ENCODE measurements around the gene HLA-B. TPM values are rescaled to one million over a fixed set of nuclear protein-coding genes. Genes with fewer than 3 reads are reported as not detected.

The HLA-B gene
- total and polyA plus RNA-seq, 7 donors, result 138 to 402 (median 231) TPM

DNA sequence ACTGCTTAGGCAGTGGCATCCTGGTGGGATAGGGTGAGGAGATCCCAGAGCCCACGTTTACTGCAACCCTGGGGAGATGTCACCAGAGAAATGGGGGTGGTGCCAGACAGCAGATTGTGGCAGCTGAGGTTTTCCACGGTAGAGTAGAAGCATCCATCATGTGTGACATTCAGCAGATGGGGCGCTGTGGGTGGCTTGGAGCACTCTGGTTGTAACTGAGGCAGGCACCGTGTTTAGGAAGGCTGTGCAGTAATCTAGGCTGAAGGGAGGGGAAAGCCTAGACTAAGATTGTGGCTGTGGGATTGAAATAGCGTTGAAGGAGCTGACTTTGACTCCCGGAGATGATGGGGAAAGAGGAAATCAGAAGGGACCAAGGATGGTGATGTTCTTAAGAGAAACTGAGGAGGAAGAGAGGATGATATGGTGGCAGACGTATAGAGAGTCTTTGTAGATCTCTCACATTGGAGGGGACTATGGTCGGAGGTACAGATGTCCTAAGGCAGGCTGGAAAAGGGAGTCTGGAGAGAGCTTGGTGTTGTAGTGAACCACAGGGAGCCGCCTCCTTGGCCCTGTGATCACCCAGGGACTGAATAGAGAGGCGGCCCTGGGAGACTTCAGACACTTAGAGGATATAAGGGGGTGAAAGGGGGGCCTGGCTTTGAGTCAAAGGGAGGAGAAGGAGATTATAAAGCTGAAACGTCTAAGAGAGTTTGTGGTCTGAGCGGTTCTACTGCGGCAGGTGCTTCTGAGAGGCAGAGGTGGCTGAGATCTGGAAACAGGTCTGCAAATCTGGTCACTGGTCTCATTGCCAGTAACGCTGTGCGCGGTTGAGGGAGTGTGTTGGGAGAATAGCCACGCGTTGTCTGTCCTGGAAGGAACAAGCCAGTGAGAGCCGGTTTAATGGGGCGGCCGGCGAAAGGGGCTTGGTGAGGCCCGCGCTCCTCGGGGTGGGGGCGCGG lies 45.6 kb upstream of the HLA-B start:
- no peaks in the 10 kb centered on the region for H3K9me3 ChIP-seq
- no peak for DNase-seq
- intact Hi-C loops (cut with DNase I), result no loop called here
- peaks cover 23% of the 10 kb centered on the region for H3K4me1 ChIP-seq
- H3K27me3 ChIP-seq (ENCODE audit: insufficient read depth in 3 of 3, low read length in 2 of 3), result no peaks in the 10 kb centered on the region
- no peak for TF ChIP-seq CTCF (IDR thresholded peaks at IDR 0.05)
- no peak for ATAC-seq
- peak overlapping the region; percentile 85 for H3K27ac ChIP-seq
- WGBS, 3 donors, result 11 to 17% (median 12%) methylated on average over 27 of the region's 27 CpGs
- no peaks in the 10 kb centered on the region for H3K36me3 ChIP-seq (ENCODE audit: insufficient read depth in 1 of 2, low read depth in 1 of 2)
- peak overlapping the region; percentile 75 for H3K4me3 ChIP-seq

- WGBS, 3 donors, result 26 to 46% (median 33%) methylated on average over 4 of the region's 4 CpGs
- Histone ChIP-seq H3K36me3 (ENCODE audit: insufficient read depth in 1 of 2, low read depth in 1 of 2) (no peaks in the 10 kb centered on the region), H3K9me3 (no peaks in the 10 kb centered on the region), H3K27ac (peak overlapping the region; percentile 85), H3K4me1 (peaks cover 21% of the 10 kb centered on the region), H3K4me3 (peak overlapping the region; percentile 75), H3K27me3 (ENCODE audit: insufficient read depth in 3 of 3, low read length in 2 of 3) (no peaks in the 10 kb centered on the region)
- ATAC-seq (peak; percentile 30 to 45 (median 42)), DNase-seq (peak; percentile 44 to 57)
- intact Hi-C loops (cut with DNase I), result no loop called here
- no peak for TF ChIP-seq CTCF (IDR thresholded peaks at IDR 0.05)
Measured at GRCh38 chr6:31401403-31401802, 44.4 kb upstream of the HLA-B start.

DNA sequence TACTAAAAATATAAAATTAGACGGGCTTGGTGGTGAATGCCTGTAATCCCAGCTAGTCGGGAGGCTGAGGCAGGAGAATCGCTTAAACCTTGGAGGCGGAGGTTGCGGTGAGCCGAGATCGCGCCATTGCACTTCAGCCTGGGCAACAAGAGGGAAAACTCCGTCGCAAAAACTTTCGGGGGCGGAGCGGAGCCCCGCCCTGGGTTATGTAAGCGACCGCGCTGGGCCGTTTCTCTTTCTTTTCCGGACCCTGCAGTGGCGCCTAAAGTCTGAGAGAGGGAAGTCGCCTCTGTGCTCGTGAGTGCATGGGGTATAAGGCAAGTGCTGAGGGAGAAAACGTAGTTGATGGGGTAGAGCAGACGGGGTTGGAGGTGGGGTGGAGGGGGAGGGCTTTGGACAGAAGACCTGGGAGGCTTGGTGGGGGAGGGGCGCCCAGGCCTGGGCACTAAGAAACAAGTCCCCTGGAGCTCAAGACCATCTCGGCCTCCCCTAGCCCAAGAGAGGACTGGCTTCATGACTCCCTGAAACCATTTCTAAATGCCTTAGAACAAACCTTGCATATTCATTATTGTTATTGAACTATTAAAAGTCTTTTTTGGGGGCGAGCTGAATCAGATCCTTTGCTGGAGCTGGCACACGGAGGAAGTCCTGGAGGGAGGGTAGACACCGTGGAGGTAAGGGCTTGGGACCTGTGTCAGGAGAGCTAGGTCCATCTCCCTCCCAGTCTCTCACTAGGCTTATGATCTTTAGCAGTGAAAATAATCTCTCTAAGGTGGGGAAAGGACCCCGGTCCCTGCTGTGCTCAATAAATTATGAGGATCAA lies 43.7 kb upstream of the HLA-B start:
- 4 to 7% (median 5%) methylated on average over 30 of the region's 30 CpGs for WGBS, 3 donors
- H3K4me3 ChIP-seq, result peak overlapping the region; percentile 75
- peak overlapping the region; percentile 85 for H3K27ac ChIP-seq
- H3K4me1 ChIP-seq, result peaks cover 21% of the 10 kb centered on the region
- no peaks in the 10 kb centered on the region for H3K9me3 ChIP-seq
- DNase-seq, result peak; percentile 77 to 87
- no peaks in the 10 kb centered on the region for H3K27me3 ChIP-seq (ENCODE audit: insufficient read depth in 3 of 3, low read length in 2 of 3)
- H3K36me3 ChIP-seq (ENCODE audit: insufficient read depth in 1 of 2, low read depth in 1 of 2), result no peaks in the 10 kb centered on the region
- intact Hi-C loops (cut with DNase I), result no loop called here
- peak; percentile 25 to 56 (median 31) for ATAC-seq
- no peak for TF ChIP-seq CTCF (IDR thresholded peaks at IDR 0.05)

DNA sequence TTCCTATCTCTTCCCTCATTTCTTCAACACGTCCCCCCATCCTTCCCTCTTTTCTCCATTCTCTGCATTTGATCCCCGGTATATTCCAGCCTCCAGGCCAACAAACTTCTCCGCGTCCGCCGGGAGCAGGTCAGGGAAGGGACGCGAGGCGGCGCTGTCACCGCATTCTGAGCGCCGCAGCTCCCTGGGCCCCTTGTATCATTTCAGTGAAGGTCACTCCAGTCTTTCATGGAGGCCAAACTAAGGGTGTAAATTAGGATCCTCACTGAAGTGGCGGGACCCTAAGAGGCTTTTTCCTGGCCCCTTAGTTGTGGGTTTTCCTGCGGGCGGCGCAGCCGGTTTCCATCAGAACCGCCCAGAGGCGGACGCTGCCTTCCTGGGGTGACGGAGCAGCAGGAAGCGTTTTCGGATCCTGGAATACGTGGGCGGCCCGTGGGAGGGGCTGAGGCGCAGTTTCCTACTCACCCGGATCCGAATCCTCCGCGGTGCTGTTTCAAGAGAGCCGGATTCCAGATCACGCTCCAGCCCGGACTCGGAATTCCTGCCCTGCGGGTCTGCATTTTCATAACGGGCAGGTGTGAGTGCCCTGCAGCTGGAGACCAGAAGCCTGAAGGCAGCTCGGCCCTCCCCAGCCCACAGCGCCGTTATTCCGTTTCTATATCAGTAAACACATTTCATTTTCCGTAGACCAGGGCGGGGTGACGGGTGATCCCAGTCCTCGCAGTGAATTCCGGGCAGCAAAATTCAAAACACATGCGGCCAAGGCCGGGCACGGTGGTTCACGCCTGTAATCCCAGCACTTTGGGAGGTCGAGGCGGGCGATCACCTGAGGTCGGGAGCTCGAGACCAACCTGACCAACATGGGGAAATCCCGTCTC lies 42.8 kb upstream of the HLA-B start:
- Histone ChIP-seq H3K27me3 (ENCODE audit: insufficient read depth in 3 of 3, low read length in 2 of 3) (no peaks in the 10 kb centered on the region), H3K4me1 (peaks cover 21% of the 10 kb centered on the region), H3K27ac (peak overlapping the region; percentile 85), H3K4me3 (peak overlapping the region; percentile 75), H3K36me3 (ENCODE audit: insufficient read depth in 1 of 2, low read depth in 1 of 2) (no peaks in the 10 kb centered on the region), H3K9me3 (no peaks in the 10 kb centered on the region)
- DNase-seq, result peak; percentile 91 to 93
- WGBS, 3 donors, result 0% methylated on average over 57 of the region's 57 CpGs
- ATAC-seq, result peak; percentile 71 to 82 (median 78)
- peak; percentile 77 for TF ChIP-seq CTCF (IDR thresholded peaks at IDR 0.05)
- intact Hi-C loops (cut with DNase I), result loop anchor here (2.0 kb wide), 2 partner anchors 41 to 43 kb away; no protein-coding TSS in a partner anchor

Data from psoas muscle (tissue), 8 donors.